GM12878 (cell line): Measurements from ENCODE around the gene MPHOSPH8. TPM values are rescaled to one million over a fixed set of nuclear protein-coding genes. Genes with fewer than 3 reads are reported as not detected.
"Not testable (repeated sequence)": the region's sequence is repeated elsewhere in the genome, so short reads cannot be mapped to it uniquely, and the experiment has no call there.

Source experiments
- ATAC-seq: fragments of 200-7000 bp; cut with Tn5 transposase; 3 replicates; pipeline ENCODE4 v1.9.1; 2020; ENCODE audit warnings: mild to moderate bottlenecking, moderate library complexity
- BruUV-seq: library from RNA; stranded (reverse); fragments of 400-500 nt; replicated peaks from 2 replicates; lab custom pipeline; 2021; lab: Mats Ljungman, UMichigan
- CTCF ChIA-PET: fragments of 300-600 bp; sonication (Branson Sonifier 250); formaldehyde crosslinking; extraction: SDS; loops from one replicate; lab custom pipeline; 2021; ENCODE audit warnings: inconsistent platforms; lab: Yijun Ruan, JAX
- POLR2A ChIA-PET: fragments of 350-600 bp; formaldehyde crosslinking; extraction: SDS; loops from one replicate; lab custom pipeline; 2021; ENCODE audit warnings: inconsistent platforms; lab: Charles Lee
- RAD21 ChIA-PET: fragments of 300-600 bp; sonication (Branson Sonifier 250); formaldehyde crosslinking; loops from one replicate; lab custom pipeline; 2023; ENCODE audit warnings: antibody characterized with exemption; ENCODE audit not compliant: unreplicated experiment; lab: Charles Lee
- SMC1A ChIA-PET: fragments of 300-600 bp; sonication (Branson Sonifier 250); formaldehyde crosslinking; loops from one replicate; lab custom pipeline; 2023; ENCODE audit not compliant: unreplicated experiment, uncharacterized antibody; lab: Charles Lee
- DNase-seq: peaks from one replicate; pipeline ENCODE4 v3.0.0-alpha.2; 2011; ENCODE audit warnings: low read depth, low spot score
- FAIRE-seq: peaks from 3 replicates; lab custom pipeline; 2011; peaks lifted over from hg19 to GRCh38; lab: Jason Lieb, UNC
- H2AFZ ChIP-seq: 2 replicates; pipeline ENCODE4 v1.6.0; 2011; ENCODE audit warnings: low read depth, low read length, control low read depth; ENCODE audit not compliant: control insufficient read depth
- H3K27ac ChIP-seq: 2 replicates; pipeline ENCODE4 v1.5.1; 2011; ENCODE audit warnings: control low read depth; ENCODE audit not compliant: control insufficient read depth, insufficient read depth
- H3K27me3 ChIP-seq, 2 experiments: replicated peaks in 1 of 2; 2 replicates each; pipeline versions ENCODE4 v1.6.0 to v1.6.1; 2011; ENCODE audit warnings: low read length in 1 of 2; ENCODE audit not compliant: control insufficient read depth in 2 of 2, insufficient read depth in 2 of 2
- H3K36me3 ChIP-seq, 2 experiments: 2 replicates each; pipeline ENCODE4 v1.5.1; 2011; ENCODE audit warnings: low read length in 1 of 2; ENCODE audit not compliant: control insufficient read depth in 2 of 2, insufficient read depth in 2 of 2
- H3K4me1 ChIP-seq: 2 replicates; pipeline ENCODE4 v1.6.1; 2011; ENCODE audit warnings: mild to moderate bottlenecking, low read length, moderate library complexity, mixed read lengths; ENCODE audit not compliant: control insufficient read depth, insufficient read depth
- H3K4me2 ChIP-seq: 2 replicates; pipeline ENCODE4 v1.6.0; 2011; ENCODE audit warnings: control low read depth; ENCODE audit not compliant: control insufficient read depth, insufficient read depth
- H3K4me3 ChIP-seq: fragments of 200-600 bp; sonication (generic); 2 replicates; pipeline ENCODE4 v1.5.1; 2016
- H3K79me2 ChIP-seq: 2 replicates; pipeline ENCODE4 v1.6.0; 2011; ENCODE audit warnings: low read length; ENCODE audit not compliant: control insufficient read depth, insufficient read depth
- H3K9ac ChIP-seq: 2 replicates; pipeline ENCODE4 v1.8.0; 2011; ENCODE audit warnings: low read length, control low read depth, mixed read lengths; ENCODE audit not compliant: control insufficient read depth, insufficient read depth
- H3K9me3 ChIP-seq: replicated peaks from 3 replicates; pipeline ENCODE4 v1.5.1; 2011; ENCODE audit warnings: mild to moderate bottlenecking, low read length; ENCODE audit not compliant: control insufficient read depth, insufficient read depth
- H4K20me1 ChIP-seq: 2 replicates; pipeline ENCODE4 v1.6.0; 2011; ENCODE audit not compliant: control insufficient read depth, insufficient read depth
- MLLT1 ChIP-seq: fragments of 450-650 bp; IDR thresholded peaks from 2 replicates; pipeline ENCODE4 v1.6.1; 2016; ENCODE audit warnings: mild to moderate bottlenecking
- NR2F1 ChIP-seq: fragments of 450-650 bp; conservative IDR thresholded peaks from 2 replicates; pipeline ENCODE4 v1.6.1; 2017; ENCODE audit warnings: mild to moderate bottlenecking
- WGBS: methylation state at CpG from one replicate; pipeline ENCODE4 v1.1.6; 2016; ENCODE audit warnings: low lambda C conversion rate; ENCODE audit not compliant: insufficient replicate concordance, insufficient coverage; ENCODE audit errors: missing lambda C conversion rate; 5-methylcytosine and 5-hydroxymethylcytosine counted together
- in situ Hi-C: fragments of 300-500 bp; cut with MboI; formaldehyde crosslinking; loops from 9 replicates; pipeline ENCODE4 v1.14.3; 2018; ENCODE audit warnings: mixed read lengths
- intact Hi-C: fragments of 100-400 bp; cut with micrococcal nuclease; formaldehyde crosslinking; loops from one replicate; pipeline ENCODE4 v1.14.2; 2022; ENCODE audit not compliant: unreplicated experiment
- polyA plus RNA-seq, 11 experiments: library from polyadenylated mRNA; depleted of rRNA in 4 of 11; unstranded in 6 of 11; stranded (reverse) in 5 of 11; fragments of >200 nt; fragmentation: Nextera tagmentation in 4 of 11; fragmentation: Illumina TruSeq in 1 of 11; extraction: Ambion mirVana in 4 of 11; extraction: Trizol in 1 of 11; gene quantifications; 1 replicate in 1 of 11; 2 replicates in 10 of 11; pipeline versions ENCODE4 v1.2.1 to v1.2.3, GENCODE V29; 2011 to 2016; ENCODE audit warnings: inconsistent platforms in 2 of 11, missing spikeins in 2 of 11, low read depth in 1 of 11
- total RNA-seq, 4 experiments: library from RNA; depleted of rRNA in 3 of 4; stranded (reverse); fragments of >200 nt in 3 of 4; fragmentation: Illumina TruSeq in 1 of 4; extraction: Trizol in 1 of 4; gene quantifications; 2 replicates each; pipeline versions ENCODE4 v1.2.1 to v1.2.3, GENCODE V29; 2013 to 2021

Gene MPHOSPH8
- total and polyA plus RNA-seq, 10 of the 15 experiments (the other 5 are each of a cell fraction or from before 2014, with no cell fraction given) = 15.9 to 34.9 (median 26.9) TPM

DNA sequence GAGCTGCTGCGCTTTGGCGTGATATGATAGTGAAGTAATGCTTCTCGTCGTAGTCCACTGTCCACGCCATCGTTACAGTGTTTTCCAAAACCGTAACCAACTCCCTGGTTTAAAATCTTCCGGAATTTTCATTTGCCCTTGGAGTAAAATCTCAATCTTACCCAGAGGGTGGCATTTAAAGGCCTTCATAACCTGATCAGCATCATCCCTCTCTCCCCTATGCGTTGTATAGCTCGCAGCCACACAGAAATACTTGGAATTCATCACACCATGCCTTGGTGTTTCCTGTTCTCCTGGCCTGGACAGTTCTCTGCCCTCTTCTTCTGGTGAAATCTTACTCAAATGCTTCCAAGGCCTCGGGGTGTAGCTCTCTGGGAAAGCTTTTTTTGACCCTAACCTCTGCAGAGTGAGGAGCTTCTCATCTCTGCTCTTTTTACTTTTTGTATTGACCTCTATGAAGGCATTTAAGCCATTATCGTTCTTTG lies 839 bp downstream of the MPHOSPH8 start:
- H4K20me1 ChIP-seq = no peaks in the 10 kb centered on the region
- ChIA-PET SMC1A (interaction anchor here (1.2 to 1.7 kb wide), 3 partner anchors 16 to 70 kb away, joined by 4 to 5 read pairs (median 5); no protein-coding TSS in a partner anchor), RAD21 (interaction anchor here (1.7 to 2.0 kb wide), 2 partner anchors 47 to 68 kb away, joined by 6 to 11 read pairs; no protein-coding TSS in a partner anchor), CTCF (interaction anchor here (0.8 to 1.5 kb wide), 4 partner anchors 47 to 563 kb away, joined by 3 to 6 read pairs (median 3); no protein-coding TSS in a partner anchor), POLR2A (interaction anchor here (0.8 to 1.0 kb wide), 4 partner anchors 11 to 68 kb away, joined by 3 read pairs; no protein-coding TSS in a partner anchor)
- no TSS peak for BruUV-seq
- H3K4me3 ChIP-seq = peak overlapping the region; percentile 97
- H3K4me1 ChIP-seq = no peaks in the 10 kb centered on the region
- FAIRE-seq = peak; percentile 31
- no peaks in the 10 kb centered on the region for H3K27me3 ChIP-seq
- peak overlapping the region; percentile 87 for H3K9ac ChIP-seq
- intact Hi-C loops = loop anchor here (10.0 kb wide), 1 partner anchor 231 kb away; the partner anchor contains the start of gene ZMYM5
- under 1% methylated on average over 12 of the region's 12 CpGs for WGBS
- peaks cover 46% of the 10 kb centered on the region for H3K79me2 ChIP-seq
- no peak for DNase-seq
- H3K36me3 ChIP-seq = peaks cover 0 to 3% of the 10 kb centered on the region in 2 experiments; a peak in 2 of 4 replicates
- no peaks in the 10 kb centered on the region; the same call in 2 of the 3 replicates for H3K9me3 ChIP-seq
- peak; percentile 9 for ATAC-seq
- TF ChIP-seq NR2F1 = no peak
- peak overlapping the region; percentile 82 for H3K4me2 ChIP-seq
- in situ Hi-C loops = no loop called here
- H3K27ac ChIP-seq = peak overlapping the region; percentile 86
- peak overlapping the region; percentile 82 for H2AFZ ChIP-seq

DNA sequence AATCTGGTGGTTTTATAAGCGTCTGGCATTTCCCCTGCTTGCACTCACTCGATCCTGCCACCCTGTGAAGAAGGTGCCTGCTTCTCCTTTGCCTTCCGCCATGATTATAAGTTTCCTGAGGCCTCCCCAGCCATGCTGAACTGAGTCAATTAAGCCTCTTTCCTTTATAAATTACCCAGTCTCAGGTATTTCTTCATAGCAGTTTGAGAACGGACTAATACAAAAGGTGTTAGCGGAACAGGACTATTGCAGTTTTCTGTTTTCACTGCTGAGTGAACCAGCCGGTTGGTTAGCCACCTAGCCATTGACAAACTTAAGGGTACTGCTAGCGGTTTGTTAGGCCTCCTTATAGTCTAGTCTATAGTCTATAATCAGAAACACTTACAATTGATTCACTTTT lies 2.5 kb downstream of the MPHOSPH8 start:
- POLR2A ChIA-PET, H3K27ac ChIP-seq, H3K36me3 ChIP-seq, H3K4me1 ChIP-seq, H2AFZ ChIP-seq, DNase-seq, H3K9me3 ChIP-seq: not testable (repeated sequence)
- 87% methylated on average over 7 of the region's 7 CpGs for WGBS
- H3K79me2 ChIP-seq = peaks cover 54% of the 10 kb centered on the region
- intact Hi-C loops = loop anchor here (10.0 kb wide), 1 partner anchor 229 kb away; the partner anchor contains the start of gene ZMYM5
- TF ChIP-seq MLLT1 = peak; percentile 57; the same call in 1 of the 2 replicates
- TF ChIP-seq, all 136 proteins: peak for 1; not testable (repeated sequence) for 135
- H4K20me1 ChIP-seq, BruUV-seq, ATAC-seq, in situ Hi-C loops, H3K9ac ChIP-seq, CTCF ChIA-PET, RAD21 ChIA-PET, SMC1A ChIA-PET, FAIRE-seq, H3K27me3 ChIP-seq: not testable (repeated sequence)
- peak overlapping the region; percentile 97 for H3K4me3 ChIP-seq
- peak overlapping the region; percentile 54 for H3K4me2 ChIP-seq
